Ramos (cell line): ENCODE measurements around the gene RELL2.

Experiments used
- in situ Hi-C: fragments of 300-500 bp; cut with MboI; formaldehyde crosslinking; loops from one replicate; pipeline ENCODE4 v1.14.3; 2022; ENCODE audit warnings: low sequenced_read_pairs; ENCODE audit not compliant: unreplicated experiment

RELL2 gene

DNA sequence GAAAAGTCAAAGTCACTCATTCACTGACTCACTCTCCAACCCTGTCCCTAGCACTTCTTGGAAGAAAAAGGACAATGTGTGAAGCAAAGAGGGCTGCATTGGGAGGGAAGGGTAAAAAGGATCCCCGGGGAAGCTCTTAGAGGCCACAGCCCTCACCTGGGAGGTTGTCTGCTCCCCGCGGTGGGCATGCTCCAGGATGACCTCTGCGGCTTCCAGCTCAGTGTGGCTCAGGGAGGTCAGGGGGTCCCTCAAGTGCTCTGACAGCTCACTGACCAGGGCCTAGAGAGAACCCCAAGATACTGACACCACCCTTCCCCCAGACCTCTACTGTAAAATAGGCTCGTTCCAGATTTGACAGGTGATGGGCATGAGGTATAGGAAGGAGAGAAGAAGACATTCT, 10.4 kb downstream of the RELL2 start:
- in situ Hi-C loops = no loop called here

DNA sequence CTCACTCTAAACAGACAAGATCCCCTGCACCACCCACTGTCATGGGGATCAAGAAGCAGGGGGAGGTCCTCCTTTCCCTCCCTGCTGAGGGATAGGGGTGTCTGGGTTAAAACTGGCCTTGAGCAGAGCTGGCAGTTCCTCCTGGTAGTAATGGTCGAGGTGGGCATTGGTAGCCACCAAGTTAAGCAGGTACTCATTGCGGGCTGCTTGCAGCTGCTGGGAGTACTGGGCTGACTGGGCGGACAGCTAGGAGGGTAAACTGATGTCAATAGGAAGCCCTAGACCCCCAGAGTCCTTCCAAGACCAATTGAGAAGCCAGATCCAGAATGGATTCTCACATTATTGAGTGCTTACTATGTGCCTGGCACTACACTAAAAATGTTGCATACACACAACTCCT, 11.1 kb downstream of the RELL2 start:
- in situ Hi-C loops = no loop called here

DNA sequence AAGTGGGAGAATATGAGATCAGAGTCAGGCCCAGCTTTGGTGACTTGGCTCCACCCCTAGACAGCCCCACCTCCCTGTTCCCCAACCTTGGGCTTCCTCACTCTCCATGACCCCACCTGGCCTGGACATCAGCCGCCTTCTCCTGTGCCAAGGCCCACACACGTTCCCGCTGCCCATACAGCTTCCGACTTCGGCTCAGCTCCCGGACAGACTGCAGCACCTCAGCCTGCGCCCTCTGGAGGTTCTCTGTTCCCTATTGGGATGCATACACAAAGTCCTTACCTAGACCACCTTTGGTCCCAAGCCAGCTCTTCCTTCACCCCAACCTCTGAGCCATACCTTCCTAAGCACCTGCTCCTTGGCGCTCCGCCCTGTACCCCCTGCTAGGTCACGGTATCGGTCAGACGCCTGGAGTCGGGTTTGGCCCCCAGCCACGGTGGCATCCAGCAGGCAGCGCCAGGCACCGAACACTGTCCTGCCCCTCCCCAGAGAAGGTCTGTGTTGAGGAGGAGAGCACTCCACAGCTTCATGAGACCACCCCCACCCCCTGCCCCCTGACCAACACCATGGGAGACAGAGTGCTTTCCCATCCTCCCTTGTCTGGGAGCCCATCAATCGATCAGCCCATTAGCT, 12.4 kb downstream of the RELL2 start:
- in situ Hi-C loops = no loop called here

DNA sequence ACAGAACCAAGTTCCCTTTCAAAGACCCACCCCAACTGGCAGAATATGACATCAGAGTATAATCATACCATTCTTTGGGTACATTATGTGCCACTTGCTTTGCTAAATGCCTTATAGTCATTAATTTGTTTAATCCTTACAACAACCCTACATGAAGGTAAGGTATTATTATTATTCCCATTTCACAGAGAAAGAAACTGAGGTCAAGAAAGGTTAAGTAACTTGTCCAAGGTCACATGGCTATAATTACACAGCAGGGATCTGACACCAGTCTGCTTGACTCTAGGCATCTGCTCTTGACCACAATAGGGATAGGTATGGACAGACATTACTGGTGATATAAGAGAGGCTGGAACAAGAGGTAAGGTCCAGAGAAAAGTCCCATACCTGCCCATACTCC, 13.2 kb downstream of the RELL2 start:
- in situ Hi-C loops = no loop called here

DNA sequence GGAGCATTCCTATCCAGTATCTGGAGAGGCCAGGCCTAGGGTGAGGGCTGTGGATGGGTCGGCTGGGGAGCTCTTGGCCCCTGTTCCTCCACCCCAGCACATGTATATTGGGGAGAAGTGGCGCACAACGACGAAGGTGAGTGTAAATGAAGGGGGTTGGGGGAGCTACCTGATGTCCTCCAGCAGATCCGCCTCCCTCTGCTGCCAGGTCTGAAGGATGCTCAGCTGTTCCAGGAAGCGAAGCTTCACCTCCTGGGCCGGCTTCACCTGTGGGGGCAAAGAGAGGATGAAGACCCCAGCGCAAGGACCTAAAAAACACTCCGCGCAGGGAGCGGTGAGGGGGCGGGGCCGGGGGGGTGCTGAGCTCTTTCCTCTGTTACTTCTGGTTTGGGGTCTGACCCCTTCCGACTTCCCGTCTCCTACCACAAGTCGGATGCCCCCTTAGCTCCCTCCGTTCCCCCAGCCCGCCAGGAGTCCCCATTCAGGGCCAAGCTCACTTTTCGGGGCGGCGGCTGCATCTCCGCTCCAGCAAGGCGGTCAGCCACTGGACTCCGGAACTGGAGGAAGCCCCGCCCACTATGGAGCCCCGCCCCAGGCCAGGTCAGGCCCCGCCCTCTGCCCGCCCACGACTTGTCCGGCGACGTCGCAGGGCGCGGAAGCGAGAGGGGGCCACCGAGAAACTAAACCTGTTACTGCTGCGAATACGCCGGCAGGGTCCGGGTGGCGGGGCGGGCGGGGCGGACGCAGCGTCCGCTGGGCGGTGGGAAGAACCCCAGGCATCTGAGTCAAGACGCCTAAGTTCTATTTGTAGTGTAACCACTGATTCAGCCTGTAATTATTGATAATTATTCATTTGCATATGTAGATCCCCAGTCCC, 14.3 kb downstream of the RELL2 start, which contains the start of gene FCHSD1:
TSS of gene FCHSD1 (minus strand) at position 568 of the 877 bp plus-strand sequence. CDS start at position 518, 50 bp downstream.
- in situ Hi-C loops = no loop called here

DNA sequence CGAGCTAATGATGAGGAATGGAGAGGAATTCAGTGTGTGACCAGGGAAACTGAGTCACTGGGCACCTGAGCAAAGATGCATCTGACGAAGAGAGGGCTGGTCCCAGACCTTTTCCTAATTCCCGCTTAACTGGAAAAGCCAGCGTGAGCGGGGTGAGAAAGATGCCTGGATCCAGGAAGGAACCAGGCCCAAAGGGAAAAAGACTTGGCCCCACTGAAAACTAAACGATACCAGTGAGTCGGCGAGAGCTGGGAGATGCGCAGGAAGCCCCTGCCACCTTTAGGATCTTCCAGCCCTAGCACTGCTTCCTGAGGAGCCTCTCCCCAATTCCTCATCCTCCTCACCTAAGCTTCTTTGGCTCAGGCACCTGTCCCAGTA, 14.9 kb downstream of the RELL2 start:
- in situ Hi-C loops = no loop called here

DNA sequence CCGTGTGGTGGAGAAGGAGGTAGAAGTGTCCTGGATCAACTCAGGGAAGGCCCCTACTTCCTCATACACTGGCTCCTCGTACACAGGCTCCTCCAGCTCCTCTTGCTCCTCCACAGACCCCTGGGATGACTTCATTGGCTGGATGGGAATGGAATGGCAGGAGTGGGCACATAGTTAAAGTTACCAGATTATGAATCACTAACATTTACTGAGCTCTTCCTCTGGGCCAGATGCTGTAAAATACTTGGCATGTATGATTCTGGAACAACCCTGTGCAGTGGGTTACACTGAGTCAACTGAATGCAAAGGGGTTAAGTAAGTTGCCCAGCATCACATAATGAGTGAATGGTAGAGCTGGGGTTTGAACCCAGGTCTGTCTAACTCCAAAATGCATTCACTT, 17.5 kb downstream of the RELL2 start:
- in situ Hi-C loops = no loop called here

DNA sequence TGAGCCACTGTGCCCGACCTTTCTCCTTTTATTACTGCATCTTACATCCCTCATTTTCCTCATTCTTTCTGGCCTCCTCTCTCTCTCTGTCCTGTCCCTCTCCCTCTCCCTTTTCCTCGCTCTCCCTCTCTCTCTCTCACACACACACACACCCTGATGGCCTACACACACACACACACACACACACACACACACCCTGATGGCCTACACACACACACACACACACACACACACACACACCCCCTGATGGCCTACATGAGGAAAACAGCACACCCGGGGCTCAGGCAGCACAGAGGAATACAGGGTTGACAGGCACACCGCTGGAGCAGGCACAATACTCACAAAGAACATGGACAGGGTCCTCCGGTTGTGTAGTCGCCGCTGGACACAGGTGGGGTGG, 18.2 kb downstream of the RELL2 start:
- in situ Hi-C loops = no loop called here

DNA sequence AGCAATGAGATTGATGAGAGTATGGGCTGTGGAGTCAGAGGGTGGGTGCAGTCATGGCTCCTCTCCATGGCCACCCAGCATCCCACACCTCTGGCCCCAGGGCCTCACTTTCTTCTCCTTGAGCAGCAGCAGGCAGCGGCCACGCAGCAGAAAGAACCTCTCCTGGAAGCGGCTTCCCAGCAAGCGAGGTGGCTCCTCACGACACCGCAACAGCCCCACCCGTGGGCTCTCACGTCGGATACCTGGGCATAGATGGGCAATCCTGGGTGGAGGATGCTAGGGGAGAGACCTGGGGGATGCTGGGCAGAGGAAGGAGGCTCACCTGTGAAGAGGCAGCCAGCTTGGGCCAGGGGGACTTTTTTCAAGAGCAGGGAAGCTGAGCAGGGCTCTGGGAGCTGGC, 19.6 kb downstream of the RELL2 start:
- in situ Hi-C loops = no loop called here

DNA sequence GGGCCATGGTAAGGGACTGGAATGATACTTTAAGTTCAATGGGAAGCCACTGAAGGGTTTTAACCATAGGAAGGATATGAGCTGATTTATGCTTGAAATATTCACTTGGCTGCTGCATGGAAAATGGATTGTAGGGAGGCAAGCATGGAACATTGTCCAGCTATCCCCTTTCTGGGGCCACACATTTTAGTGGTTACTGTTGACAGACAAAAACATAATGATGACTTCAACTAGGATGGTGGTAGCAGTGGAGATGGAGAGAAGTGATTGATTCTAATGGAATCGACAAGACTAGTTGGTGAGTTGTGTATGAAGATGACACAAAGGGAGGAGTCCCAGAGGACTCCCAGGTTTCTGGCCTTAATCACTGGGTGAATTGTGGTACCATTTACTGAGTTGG, 20.6 kb downstream of the RELL2 start:
- in situ Hi-C loops = no loop called here

DNA sequence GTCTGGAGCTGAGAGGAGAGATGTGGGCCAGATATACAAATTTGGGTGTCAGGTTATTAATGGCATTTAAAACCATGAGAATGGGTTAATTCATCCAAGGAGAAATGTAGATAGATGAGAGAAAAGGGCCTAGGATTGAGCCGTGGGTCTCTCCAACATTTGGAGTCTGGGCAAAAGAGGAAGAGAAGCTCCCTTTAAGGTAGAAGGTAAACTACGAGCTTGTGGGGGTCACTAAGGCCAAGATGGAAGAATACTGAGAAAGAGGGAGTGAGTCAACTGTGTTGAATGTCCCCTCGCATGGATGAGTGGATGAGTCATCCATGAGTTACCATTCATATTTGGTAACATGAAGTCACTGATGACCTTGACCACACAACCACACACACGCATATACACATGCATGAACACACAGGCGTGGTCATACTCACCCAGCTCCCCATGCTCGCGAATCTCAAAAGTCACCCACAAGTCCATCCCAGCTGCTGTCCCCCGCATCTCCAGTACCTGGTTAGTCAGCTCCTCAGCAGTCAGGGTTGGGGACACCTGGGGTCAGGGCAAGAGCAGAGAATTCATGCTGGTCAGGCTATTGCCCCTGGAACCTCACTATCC, 21.2 kb downstream of the RELL2 start:
- in situ Hi-C loops = no loop called here

DNA sequence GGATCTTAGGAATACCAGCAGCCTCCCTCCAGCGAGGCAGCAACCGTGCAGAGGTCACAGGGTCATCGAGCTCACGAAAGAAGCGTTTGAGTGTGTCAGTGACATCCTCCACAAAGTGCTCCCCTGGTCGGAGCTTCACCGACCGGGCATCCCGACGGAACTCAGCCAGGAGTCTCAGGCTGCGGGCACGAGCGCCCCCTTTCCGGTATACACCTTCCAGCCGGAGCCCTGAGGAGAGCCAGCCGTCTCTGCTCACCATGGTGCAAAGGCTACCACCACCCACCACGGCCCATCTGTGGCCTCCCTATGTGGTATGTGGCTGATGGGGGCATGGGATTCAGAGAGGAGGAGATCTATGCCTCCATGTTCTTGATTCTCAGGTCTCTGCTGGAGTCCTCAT, 25.2 kb downstream of the RELL2 start:
- in situ Hi-C loops = no loop called here

DNA sequence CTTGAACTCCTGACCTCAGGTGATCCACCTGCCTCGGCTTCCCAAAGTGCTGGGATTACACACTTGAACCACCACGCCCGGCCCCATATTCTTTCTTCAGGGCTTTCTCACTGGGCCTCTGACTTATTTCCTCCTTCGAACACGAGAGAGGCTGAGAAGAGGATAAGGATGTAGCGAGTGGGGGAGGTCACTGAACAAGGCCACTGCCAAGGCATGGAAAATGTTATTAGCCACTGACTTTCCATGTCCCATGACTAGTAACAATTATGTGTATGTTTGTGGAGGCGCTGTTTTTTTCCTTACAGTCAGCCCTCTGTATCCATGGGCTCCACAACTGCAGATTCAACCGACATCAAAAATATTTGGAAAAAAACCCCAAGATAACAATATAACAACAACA, 26.7 kb downstream of the RELL2 start:
- in situ Hi-C loops = no loop called here

DNA sequence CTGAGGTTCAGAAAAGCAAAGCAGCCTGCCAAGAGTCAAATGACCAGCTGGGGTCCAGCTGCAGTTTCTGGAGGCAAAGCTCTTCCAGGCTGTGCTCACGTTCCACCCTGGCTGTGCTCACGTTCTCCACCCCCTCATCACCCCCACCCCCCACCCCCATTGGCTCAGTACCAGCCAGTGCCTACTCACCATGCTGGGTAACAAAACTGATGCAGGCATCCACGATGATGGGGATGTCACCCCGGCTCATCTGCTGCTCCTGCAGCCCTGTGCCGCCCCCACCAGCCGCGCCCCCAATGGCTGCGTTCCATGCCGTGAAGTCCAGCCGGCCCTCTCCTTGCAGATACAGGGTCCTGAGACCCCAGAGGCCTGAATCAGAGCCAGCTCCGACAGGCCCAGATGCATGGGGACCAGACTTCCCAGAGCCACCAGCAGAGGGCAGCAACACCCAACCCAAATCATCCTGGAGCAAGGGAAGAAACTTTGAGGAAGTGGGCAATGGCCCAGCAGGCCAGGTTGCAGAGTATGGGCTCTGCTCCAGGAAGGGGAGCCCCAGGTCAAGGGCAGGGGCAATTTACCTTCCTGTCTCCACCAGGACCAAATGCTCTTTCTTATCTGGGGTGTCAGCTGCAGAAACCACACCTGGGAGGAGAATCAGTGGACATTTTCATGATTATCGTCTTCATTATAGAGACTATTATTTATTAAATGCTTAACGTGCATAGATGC, 28.1 kb downstream of the RELL2 start:
- in situ Hi-C loops = no loop called here

DNA sequence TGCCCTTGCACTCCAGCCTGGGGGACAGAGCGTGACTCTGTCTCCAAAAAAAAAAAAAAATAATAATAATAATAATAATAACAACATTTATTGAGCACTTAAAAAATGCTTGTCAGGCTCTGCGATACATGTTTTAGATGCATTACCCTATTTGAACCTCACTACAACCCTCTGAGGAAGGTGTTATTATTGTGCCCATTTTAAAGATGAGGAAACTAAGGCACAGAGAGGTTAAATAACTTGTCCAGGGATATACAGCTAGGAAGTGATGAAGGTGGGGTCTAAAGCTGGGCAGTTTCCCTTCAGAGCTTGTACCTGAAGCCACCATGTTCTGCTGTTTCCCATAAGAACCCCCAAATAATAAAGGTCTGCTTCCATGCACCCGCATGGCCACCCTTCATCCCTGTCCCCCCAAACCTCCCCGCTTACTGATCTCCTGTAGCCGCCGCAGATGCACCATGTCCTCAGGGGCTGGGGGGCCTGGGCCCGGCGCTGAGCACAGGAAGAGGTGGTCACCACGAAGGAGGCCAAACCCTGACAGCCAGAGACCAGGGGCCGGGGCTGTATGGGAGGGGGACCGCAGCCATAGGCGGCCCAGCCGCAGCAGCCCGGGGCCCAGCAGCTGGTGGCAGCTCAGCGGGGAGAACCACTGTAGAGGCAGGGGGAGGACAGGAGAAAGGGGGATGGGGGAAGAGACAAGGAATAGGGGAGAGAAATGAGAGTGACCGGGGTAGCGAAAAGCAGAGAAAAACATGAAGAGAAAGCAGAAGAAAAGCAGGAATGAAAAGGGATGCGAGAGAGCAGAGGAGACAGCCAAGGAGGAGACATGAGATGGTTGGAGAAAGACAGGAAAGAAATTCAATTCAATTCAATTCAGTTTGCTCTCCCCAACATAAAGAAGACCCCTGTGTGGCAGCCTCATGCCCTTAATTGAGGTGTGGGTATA, 29.5 kb downstream of the RELL2 start:
- in situ Hi-C loops = no loop called here

DNA sequence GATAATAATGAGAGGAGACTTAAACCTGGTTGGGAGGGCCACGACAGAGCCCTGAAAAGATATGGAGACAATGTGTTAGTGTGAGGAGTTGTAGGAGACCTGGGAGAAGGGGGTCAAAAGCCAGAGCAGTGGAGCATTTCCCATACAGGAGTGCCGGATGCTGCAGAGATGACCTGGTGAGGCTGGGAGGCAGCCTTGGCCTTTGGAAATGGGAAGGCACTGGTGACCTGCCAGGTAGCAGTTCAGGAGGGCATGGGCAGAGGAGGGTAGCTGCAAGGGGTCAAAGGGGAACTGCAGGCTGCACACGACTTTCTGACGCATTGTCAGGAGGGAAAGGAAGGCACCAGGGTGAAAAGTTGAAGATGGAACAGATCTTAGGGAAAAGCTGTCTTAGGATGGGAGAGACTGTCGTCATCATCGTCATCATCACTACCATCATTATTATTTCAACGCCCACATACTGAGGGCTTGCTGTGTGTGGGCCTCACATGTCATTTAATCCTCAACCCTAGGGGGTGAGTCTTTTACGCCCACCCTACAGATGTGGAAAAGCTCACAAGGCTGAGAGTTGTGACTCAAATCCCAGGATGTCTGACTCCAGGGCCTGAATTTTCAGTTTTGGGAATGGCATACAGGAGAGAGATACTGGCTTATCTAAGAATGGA, 31.9 kb downstream of the RELL2 start:
- in situ Hi-C loops = no loop called here

DNA sequence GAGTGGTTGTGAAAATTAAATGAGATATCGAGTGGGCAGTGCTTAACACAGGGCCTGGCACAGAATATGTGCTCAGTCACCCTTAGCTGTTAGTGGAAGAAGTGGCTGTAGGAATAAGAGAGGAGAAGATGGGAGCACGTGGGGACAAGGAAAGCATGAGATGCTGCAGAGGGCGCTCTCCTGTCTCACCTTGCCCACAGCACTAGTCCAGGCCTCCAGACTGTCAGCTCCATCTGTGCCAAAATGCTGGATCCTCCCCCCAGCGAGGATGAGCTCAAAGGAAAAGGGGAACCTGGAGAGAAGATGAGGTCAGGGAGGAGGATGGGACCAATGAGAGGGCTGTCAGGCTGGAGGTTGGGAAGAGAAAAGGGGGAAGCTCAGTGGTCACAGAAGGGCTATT, 32.7 kb downstream of the RELL2 start:
- in situ Hi-C loops = no loop called here

DNA sequence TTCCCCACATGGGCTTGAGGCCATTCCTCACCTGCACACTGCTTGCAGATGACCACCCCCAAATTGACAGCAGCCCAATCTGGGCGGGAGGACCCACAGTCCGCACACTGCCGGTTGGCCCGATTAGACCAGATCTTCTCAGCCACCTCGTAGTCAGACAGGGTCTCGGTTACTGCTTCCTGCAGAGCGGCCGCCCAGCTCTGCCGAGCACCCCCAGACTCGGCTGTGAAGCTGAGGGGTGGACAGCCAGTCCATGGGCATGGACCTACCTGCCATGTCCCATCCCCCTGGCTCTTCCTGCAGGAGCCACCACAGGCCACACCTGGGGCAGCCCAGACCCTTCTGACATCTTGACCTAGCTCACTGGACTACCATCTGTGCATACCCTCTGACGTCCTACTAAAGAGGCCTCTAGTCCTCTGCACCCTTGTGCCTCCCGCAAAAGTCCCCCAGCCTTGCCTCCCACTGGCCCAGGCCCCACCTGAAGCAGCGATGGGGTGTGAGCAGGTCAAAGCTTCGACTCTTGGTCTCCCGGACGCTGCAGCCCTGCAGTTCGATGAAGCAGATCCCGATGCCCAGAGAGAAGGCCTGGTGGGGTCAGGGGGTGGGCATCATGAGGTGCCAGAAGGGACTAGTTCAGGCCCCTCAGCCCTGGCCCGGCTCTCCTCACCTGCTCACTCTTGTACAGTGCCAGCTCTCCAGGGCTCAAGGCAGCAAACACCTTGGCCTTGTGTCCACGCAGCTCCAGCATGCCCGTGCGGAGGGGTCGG, 35.5 kb downstream of the RELL2 start:
- in situ Hi-C loops = no loop called here
